ENCODE measurements around the gene KCNJ6. TPM values are rescaled to one million over a fixed set of nuclear protein-coding genes. Genes with fewer than 3 reads are reported as not detected.
A peak's percentile ranks its signal among the peaks of the same experiment; 100 is the strongest.

Gene KCNJ6
- total RNA-seq, 1 donor = 0.36 TPM

DNA sequence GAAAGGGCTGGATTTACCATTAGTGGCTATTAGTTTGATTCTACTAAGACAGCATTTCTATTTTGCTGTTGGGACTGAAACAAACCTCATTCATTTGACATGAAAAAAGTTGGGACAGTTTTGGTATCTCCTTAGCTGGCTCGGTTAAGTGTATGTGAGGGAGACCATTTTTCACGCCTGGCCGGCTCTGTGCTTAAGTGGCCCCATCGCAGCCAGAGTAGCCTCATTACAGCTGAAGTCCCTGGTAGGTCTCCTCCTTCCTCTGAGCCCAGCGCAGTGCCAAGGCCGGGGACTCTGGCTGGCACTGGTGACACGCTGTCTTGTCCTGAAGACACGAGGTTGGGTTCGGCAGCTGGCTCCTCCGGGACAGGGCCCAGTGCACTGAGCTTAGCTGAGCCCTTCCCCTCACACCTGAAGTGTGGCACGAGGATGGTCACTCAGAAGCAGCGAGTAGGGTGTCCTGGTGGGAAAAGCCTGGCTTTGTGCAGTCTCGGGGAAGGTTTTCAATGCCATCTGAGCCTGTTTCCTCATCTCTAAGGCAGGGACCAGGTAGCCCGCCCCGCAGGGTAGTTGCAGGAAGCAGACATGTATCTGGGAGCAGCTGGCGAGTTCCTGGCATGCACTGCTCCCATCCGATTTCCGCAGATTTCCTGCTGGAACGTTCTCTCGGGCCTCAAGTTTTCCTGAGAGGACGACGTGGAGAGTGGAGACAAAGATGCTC lies 353.2 kb downstream of the KCNJ6 start:
- H2AFZ ChIP-seq (ENCODE audit: low read length) = peak overlapping the region; percentile 99
- no peaks in the 10 kb centered on the region for H3K79me2 ChIP-seq (ENCODE audit: insufficient read depth, low read length)
- H3K27ac ChIP-seq (ENCODE audit: low read depth, low read length) = peak overlapping the region; percentile 99
- peak overlapping the region; percentile 85 for H3K4me3 ChIP-seq (ENCODE audit: insufficient read depth, low read length)
- DNase-seq (ENCODE audit: insufficient read length, low spot score, missing footprints) = no peak
- H3K9me3 ChIP-seq (ENCODE audit: low read depth, low read length) = no peaks in the 10 kb centered on the region
- H3K4me2 ChIP-seq (ENCODE audit: insufficient read depth, low read length) = peak overlapping the region; percentile 99
- no peaks in the 10 kb centered on the region for H3K36me3 ChIP-seq (ENCODE audit: insufficient read depth, low read length)
- no peaks in the 10 kb centered on the region for H4K20me1 ChIP-seq (ENCODE audit: insufficient read depth, low read length)
- H3K4me1 ChIP-seq (ENCODE audit: insufficient read depth, low read length) = peaks cover 19% of the 10 kb centered on the region
- no peaks in the 10 kb centered on the region for H3K27me3 ChIP-seq (ENCODE audit: insufficient read depth, low read length)
- TF ChIP-seq CTCF (IDR thresholded peaks at IDR 0.05; ENCODE audit: extremely low read depth, low read depth, low read length) = no peak

DNA sequence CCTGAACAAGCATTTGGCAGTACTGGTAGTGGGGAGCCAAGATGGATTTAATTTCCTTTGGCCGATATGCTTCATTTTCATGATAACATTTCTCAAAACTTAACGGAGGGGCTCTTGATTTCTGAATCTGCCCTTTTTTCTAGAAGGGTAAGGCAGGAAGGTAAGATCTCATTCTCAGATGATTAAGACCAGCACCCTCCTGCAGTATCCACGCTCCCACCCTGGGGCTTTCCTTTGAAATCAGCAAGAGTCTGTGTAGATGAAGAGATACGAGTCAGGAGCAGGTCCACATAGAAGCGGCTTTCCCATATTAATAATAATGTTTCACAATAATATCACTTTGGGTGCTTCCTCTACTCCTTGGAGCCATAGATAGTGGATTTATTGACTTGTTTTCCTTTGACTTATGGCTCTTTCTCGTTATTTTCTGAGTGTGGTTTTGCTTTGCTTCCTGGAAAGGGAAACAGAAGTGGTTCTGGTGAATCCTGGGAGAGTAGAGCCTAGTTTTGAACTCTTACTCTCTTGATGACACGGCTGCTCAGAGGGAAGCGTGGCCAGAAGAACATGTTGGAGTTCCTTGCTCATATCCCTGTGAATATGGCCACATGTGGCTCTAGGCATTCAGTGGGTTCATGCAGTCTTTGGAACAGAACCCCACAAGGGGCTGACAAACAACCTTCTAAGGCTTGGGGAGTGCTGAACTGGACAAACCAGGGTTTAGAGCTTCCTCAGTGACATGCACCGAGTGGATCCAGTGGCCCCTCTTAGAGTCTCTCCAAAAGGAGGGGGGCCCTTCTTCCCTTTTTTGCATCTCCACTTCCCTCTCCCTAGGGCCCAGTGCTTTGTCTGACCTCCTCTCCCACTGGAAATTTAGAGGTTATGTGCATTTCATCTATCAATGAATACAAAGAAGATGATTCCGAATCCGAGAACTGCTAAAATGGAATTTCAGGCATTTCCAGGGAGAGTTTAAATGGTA lies 354.0 kb downstream of the KCNJ6 start:
- TF ChIP-seq CTCF (IDR thresholded peaks at IDR 0.05; ENCODE audit: extremely low read depth, low read depth, low read length) = no peak
- peaks cover 19% of the 10 kb centered on the region for H3K4me1 ChIP-seq (ENCODE audit: insufficient read depth, low read length)

DNA sequence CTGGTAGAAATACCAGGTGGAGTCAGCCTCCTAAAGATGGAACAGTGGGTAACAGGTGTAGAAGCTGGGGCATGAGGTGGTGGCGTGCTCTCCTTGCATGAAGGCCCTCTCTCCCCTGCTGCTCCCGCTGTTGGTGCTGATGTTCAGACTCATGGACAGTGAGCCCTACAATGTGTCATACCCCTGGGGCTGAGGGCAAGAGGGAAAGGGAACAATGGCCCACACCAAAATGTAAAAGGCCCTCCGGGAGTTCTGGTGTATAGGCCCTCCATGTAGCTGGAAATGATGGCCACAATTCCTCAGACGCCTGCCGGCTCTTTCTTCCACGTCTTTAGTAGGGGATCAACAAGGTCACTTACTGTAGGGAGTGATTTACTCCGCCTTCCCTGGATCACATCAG lies 354.8 kb downstream of the KCNJ6 start:
- no peaks in the 10 kb centered on the region for H3K27me3 ChIP-seq (ENCODE audit: insufficient read depth, low read length)
- no peak overlapping the region for H2AFZ ChIP-seq (ENCODE audit: low read length)
- no peak overlapping the region for H3K4me3 ChIP-seq (ENCODE audit: insufficient read depth, low read length)
- H3K36me3 ChIP-seq (ENCODE audit: insufficient read depth, low read length) = no peaks in the 10 kb centered on the region
- no peak for TF ChIP-seq CTCF (IDR thresholded peaks at IDR 0.05; ENCODE audit: extremely low read depth, low read depth, low read length)
- H3K27ac ChIP-seq (ENCODE audit: low read depth, low read length) = no peak overlapping the region
- no peaks in the 10 kb centered on the region for H3K79me2 ChIP-seq (ENCODE audit: insufficient read depth, low read length)
- H4K20me1 ChIP-seq (ENCODE audit: insufficient read depth, low read length) = no peaks in the 10 kb centered on the region
- H3K4me1 ChIP-seq (ENCODE audit: insufficient read depth, low read length) = peaks cover 19% of the 10 kb centered on the region
- no peak for DNase-seq (ENCODE audit: insufficient read length, low spot score, missing footprints)
- no peak overlapping the region for H3K4me2 ChIP-seq (ENCODE audit: insufficient read depth, low read length)
- H3K9me3 ChIP-seq (ENCODE audit: low read depth, low read length) = no peaks in the 10 kb centered on the region

More for the DNA sequence above, 354.0 kb downstream of the KCNJ6 start:
- H4K20me1 ChIP-seq (ENCODE audit: insufficient read depth, low read length) = no peaks in the 10 kb centered on the region
- no peaks in the 10 kb centered on the region for H3K27me3 ChIP-seq (ENCODE audit: insufficient read depth, low read length)
- H3K79me2 ChIP-seq (ENCODE audit: insufficient read depth, low read length) = no peaks in the 10 kb centered on the region
- H3K4me2 ChIP-seq (ENCODE audit: insufficient read depth, low read length) = no peak overlapping the region
- H3K27ac ChIP-seq (ENCODE audit: low read depth, low read length) = no peak overlapping the region
- no peaks in the 10 kb centered on the region for H3K9me3 ChIP-seq (ENCODE audit: low read depth, low read length)
- no peaks in the 10 kb centered on the region for H3K36me3 ChIP-seq (ENCODE audit: insufficient read depth, low read length)
- H2AFZ ChIP-seq (ENCODE audit: low read length) = no peak overlapping the region
- no peak for DNase-seq (ENCODE audit: insufficient read length, low spot score, missing footprints)
- H3K4me3 ChIP-seq (ENCODE audit: insufficient read depth, low read length) = no peak overlapping the region

DNA sequence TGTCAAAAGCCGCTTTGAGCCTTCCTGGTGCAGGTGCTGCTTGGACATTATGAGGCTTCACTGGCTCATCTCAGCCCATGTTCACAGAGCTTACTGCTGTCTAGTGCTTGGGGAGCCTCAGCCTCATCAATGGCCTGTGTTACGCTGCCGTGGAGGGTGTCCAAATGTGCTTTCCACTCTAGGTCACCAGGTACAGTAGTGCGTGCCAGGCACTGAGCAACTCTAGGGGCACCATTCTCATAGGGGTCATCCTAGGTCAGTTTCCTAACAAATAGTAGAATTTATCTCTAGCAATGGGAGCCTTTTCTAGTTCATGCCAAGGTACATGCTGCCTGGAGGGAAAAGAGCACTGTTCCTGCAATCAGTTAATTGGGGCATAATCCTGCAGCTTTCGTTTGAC lies 355.9 kb downstream of the KCNJ6 start:
- no peak overlapping the region for H2AFZ ChIP-seq (ENCODE audit: low read length)
- no peak overlapping the region for H3K4me3 ChIP-seq (ENCODE audit: insufficient read depth, low read length)
- H3K79me2 ChIP-seq (ENCODE audit: insufficient read depth, low read length) = no peaks in the 10 kb centered on the region
- no peak overlapping the region for H3K4me2 ChIP-seq (ENCODE audit: insufficient read depth, low read length)
- H3K27me3 ChIP-seq (ENCODE audit: insufficient read depth, low read length) = no peaks in the 10 kb centered on the region
- TF ChIP-seq CTCF (IDR thresholded peaks at IDR 0.05; ENCODE audit: extremely low read depth, low read depth, low read length) = no peak
- no peak for DNase-seq (ENCODE audit: insufficient read length, low spot score, missing footprints)
- H3K36me3 ChIP-seq (ENCODE audit: insufficient read depth, low read length) = no peaks in the 10 kb centered on the region
- H3K9me3 ChIP-seq (ENCODE audit: low read depth, low read length) = no peaks in the 10 kb centered on the region
- H4K20me1 ChIP-seq (ENCODE audit: insufficient read depth, low read length) = no peaks in the 10 kb centered on the region
- no peak overlapping the region for H3K27ac ChIP-seq (ENCODE audit: low read depth, low read length)
- H3K4me1 ChIP-seq (ENCODE audit: insufficient read depth, low read length) = peaks cover 19% of the 10 kb centered on the region
